ENCODE measurements around the gene SYT6. TPM values are rescaled to one million over a fixed set of nuclear protein-coding genes. Genes with fewer than 3 reads are reported as not detected.
A peak's percentile ranks its signal among the peaks of the same experiment; 100 is the strongest.

The SYT6 gene
- total and polyA plus RNA-seq, 4 donors: 0.01 to 4.2 TPM; not detected in 2

- ATAC-seq (ENCODE audit: insufficient read depth, low FRiP score) (no peak), DNase-seq (peak in 2 of 3 donors; percentile 44 to 66)
- no peak overlapping the region for H3K9ac ChIP-seq (ENCODE audit: insufficient read depth in 1 of 2, low read length in 2 of 2)
- H3K36me3 ChIP-seq (ENCODE audit: control insufficient read depth in 4 of 4, insufficient read depth in 4 of 4, low read length in 4 of 4): no peaks in the 10 kb centered on the region
- no peak overlapping the region for H3K27ac ChIP-seq (ENCODE audit: low read depth in 1 of 2, low read length in 1 of 2)
- peaks cover 0 to 1% (median 0%) of the 10 kb centered on the region in 4 donors for H3K9me3 ChIP-seq (ENCODE audit: control insufficient read depth in 4 of 4, insufficient read depth in 3 of 4, low read length in 3 of 4)
- H3K27me3 ChIP-seq (ENCODE audit: control insufficient read depth in 3 of 3, insufficient read depth in 3 of 3, low read length in 2 of 3): peaks cover 0 to 4% (median 0%) of the 10 kb centered on the region in 3 donors
- TF ChIP-seq CTCF (IDR thresholded peaks at IDR 0.05; ENCODE audit: control extremely low read depth, extremely low read depth): no peak
- H3K4me1 ChIP-seq (ENCODE audit: control insufficient read depth in 5 of 5, insufficient read depth in 5 of 5, low read length in 5 of 5): peaks cover 0 to 35% (median 3%) of the 10 kb centered on the region in 5 donors
- H3K4me3 ChIP-seq: no peak overlapping the region
Measured at GRCh38 chr1:114177282-114177681, 23.6 kb upstream of the SYT6 start.

- DNase-seq (no peak), ATAC-seq (ENCODE audit: insufficient read depth, low FRiP score) (no peak)
- Histone ChIP-seq H3K27me3 (ENCODE audit: control insufficient read depth in 3 of 3, insufficient read depth in 3 of 3, low read length in 2 of 3) (peaks cover 0 to 4% (median 0%) of the 10 kb centered on the region in 3 donors), H3K36me3 (ENCODE audit: control insufficient read depth in 4 of 4, insufficient read depth in 4 of 4, low read length in 4 of 4) (no peaks in the 10 kb centered on the region), H3K9me3 (ENCODE audit: control insufficient read depth in 4 of 4, insufficient read depth in 3 of 4, low read length in 3 of 4) (peaks cover 0 to 1% (median 0%) of the 10 kb centered on the region in 4 donors), H3K27ac (ENCODE audit: low read depth in 1 of 2, low read length in 1 of 2) (no peak overlapping the region), H3K9ac (ENCODE audit: insufficient read depth in 1 of 2, low read length in 2 of 2) (no peak overlapping the region), H3K4me1 (ENCODE audit: control insufficient read depth in 5 of 5, insufficient read depth in 5 of 5, low read length in 5 of 5) (peaks cover 0 to 35% (median 3%) of the 10 kb centered on the region in 5 donors), H3K4me3 (no peak overlapping the region)
- TF ChIP-seq CTCF (IDR thresholded peaks at IDR 0.05; ENCODE audit: control extremely low read depth, extremely low read depth): no peak
- WGBS, 2 donors: 87 to 91% methylated on average over 2 of the region's 2 CpGs
Measured at GRCh38 chr1:114176366-114176765, 22.7 kb upstream of the SYT6 start.

- no peak for TF ChIP-seq CTCF (IDR thresholded peaks at IDR 0.05; ENCODE audit: control extremely low read depth, extremely low read depth)
- H3K27ac ChIP-seq (ENCODE audit: low read depth in 1 of 2, low read length in 1 of 2): no peak overlapping the region
- no peak overlapping the region for H3K9ac ChIP-seq (ENCODE audit: insufficient read depth in 1 of 2, low read length in 2 of 2)
- WGBS, 2 donors: 77 to 86% methylated on average over 5 of the region's 5 CpGs
- peaks cover 0 to 2% (median under 1%) of the 10 kb centered on the region in 4 donors for H3K9me3 ChIP-seq (ENCODE audit: control insufficient read depth in 4 of 4, insufficient read depth in 3 of 4, low read length in 3 of 4)
- no peak overlapping the region for H3K4me3 ChIP-seq
- DNase-seq: no peak
- peaks cover 0 to 4% (median 0%) of the 10 kb centered on the region in 3 donors for H3K27me3 ChIP-seq (ENCODE audit: control insufficient read depth in 3 of 3, insufficient read depth in 3 of 3, low read length in 2 of 3)
- no peak for ATAC-seq (ENCODE audit: insufficient read depth, low FRiP score)
- H3K36me3 ChIP-seq (ENCODE audit: control insufficient read depth in 4 of 4, insufficient read depth in 4 of 4, low read length in 4 of 4): no peaks in the 10 kb centered on the region
- peaks cover 0 to 19% (median 3%) of the 10 kb centered on the region in 5 donors for H3K4me1 ChIP-seq (ENCODE audit: control insufficient read depth in 5 of 5, insufficient read depth in 5 of 5, low read length in 5 of 5)
Measured at GRCh38 chr1:114173680-114174079, 20.0 kb upstream of the SYT6 start.

GRCh38 chr1:114169509-114169908, 15.8 kb upstream of the SYT6 start:
- WGBS, 2 donors: 77 to 91% methylated on average over 3 of the region's 3 CpGs
- TF ChIP-seq CTCF (IDR thresholded peaks at IDR 0.05; ENCODE audit: control extremely low read depth, extremely low read depth): no peak
- DNase-seq (no peak), ATAC-seq (ENCODE audit: insufficient read depth, low FRiP score) (no peak)
- peaks cover 0 to 4% (median 0%) of the 10 kb centered on the region in 3 donors for H3K27me3 ChIP-seq (ENCODE audit: control insufficient read depth in 3 of 3, insufficient read depth in 3 of 3, low read length in 2 of 3)
- no peak overlapping the region for H3K4me3 ChIP-seq
- H3K4me1 ChIP-seq (ENCODE audit: control insufficient read depth in 5 of 5, insufficient read depth in 5 of 5, low read length in 5 of 5): no peaks in the 10 kb centered on the region
- H3K9ac ChIP-seq (ENCODE audit: insufficient read depth in 1 of 2, low read length in 2 of 2): no peak overlapping the region
- H3K36me3 ChIP-seq (ENCODE audit: control insufficient read depth in 4 of 4, insufficient read depth in 4 of 4, low read length in 4 of 4): no peaks in the 10 kb centered on the region
- peaks cover 0 to 3% (median under 1%) of the 10 kb centered on the region in 4 donors for H3K9me3 ChIP-seq (ENCODE audit: control insufficient read depth in 4 of 4, insufficient read depth in 3 of 4, low read length in 3 of 4)
- H3K27ac ChIP-seq (ENCODE audit: low read depth in 1 of 2, low read length in 1 of 2): no peak overlapping the region
